Measurements from ENCODE around the gene PGLYRP2.

GRCh38 chr19:15442142-15442920 is 37.0 kb downstream of the PGLYRP2 start:
- TF ChIP-seq CTCF (IDR thresholded peaks at IDR 0.05; ENCODE audit: low read depth, low read length) = no peak
- TF ChIP-seq EZH2phosphoT487 (IDR thresholded peaks at IDR 0.05; ENCODE audit: low read depth) = no peak

Measured in OCI-LY3 (cell line).